Neural progenitor cell (in vitro differentiated cells): Measurements from ENCODE around the gene ST6GAL1.
"Not testable (repeated sequence)": the region's sequence is repeated elsewhere in the genome, so short reads cannot be mapped to it uniquely, and the experiment has no call there.

Experiments used
- EZH2 ChIP-seq: fragments of 200-600 bp; sonication (generic); IDR thresholded peaks from 2 replicates; pipeline ENCODE4 v1.6.1; 2017; ENCODE audit warnings: antibody characterized with exemption, mild to moderate bottlenecking, moderate library complexity
- EZH2phosphoT487 ChIP-seq: fragments of 200-600 bp; sonication (generic); IDR thresholded peaks from 2 replicates; pipeline ENCODE4 v1.6.1; 2017; ENCODE audit warnings: antibody characterized with exemption
- TF ChIP-seq, protein P1 (sequence below): fragments of 200-600 bp; sonication (generic); IDR thresholded peaks from 2 replicates; pipeline ENCODE4 v1.5.1; 2017; ENCODE audit warnings: antibody characterized with exemption, mild to moderate bottlenecking

DNA sequence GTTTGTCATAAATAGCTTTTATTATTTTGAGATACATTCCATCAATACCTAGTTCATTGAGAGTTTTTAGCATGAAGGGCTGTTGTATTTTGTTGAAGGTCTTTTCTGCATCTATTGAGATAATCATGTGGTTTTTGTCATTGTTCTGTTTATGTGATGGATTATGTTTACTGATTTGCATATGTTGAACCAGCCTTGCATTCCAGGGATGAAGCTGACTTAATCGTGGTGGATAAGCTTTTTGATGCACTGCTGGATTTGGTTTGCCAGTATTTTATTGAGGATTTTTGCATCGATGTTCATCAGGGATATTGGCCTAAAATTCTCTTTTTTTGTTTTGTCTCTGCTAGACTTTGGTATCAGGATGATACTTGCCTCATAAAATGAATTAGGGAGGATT lies 124.1 kb downstream of the ST6GAL1 start:
- TF ChIP-seq, protein P1, sequence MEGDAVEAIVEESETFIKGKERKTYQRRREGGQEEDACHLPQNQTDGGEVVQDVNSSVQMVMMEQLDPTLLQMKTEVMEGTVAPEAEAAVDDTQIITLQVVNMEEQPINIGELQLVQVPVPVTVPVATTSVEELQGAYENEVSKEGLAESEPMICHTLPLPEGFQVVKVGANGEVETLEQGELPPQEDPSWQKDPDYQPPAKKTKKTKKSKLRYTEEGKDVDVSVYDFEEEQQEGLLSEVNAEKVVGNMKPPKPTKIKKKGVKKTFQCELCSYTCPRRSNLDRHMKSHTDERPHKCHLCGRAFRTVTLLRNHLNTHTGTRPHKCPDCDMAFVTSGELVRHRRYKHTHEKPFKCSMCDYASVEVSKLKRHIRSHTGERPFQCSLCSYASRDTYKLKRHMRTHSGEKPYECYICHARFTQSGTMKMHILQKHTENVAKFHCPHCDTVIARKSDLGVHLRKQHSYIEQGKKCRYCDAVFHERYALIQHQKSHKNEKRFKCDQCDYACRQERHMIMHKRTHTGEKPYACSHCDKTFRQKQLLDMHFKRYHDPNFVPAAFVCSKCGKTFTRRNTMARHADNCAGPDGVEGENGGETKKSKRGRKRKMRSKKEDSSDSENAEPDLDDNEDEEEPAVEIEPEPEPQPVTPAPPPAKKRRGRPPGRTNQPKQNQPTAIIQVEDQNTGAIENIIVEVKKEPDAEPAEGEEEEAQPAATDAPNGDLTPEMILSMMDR = not testable (repeated sequence)
- not testable (repeated sequence) for TF ChIP-seq EZH2, EZH2phosphoT487
